ENCODE data around the gene FASN. TPM values are rescaled to one million over a fixed set of nuclear protein-coding genes. Genes with fewer than 3 reads are reported as not detected.

FASN gene
- total and polyA plus RNA-seq, 2 of the 4 experiments (the other 2 are of a cell fraction) = 12.4 to 56.0 TPM

- Histone ChIP-seq H3K9ac (ENCODE audit: low read depth, low read length) (no peak overlapping the region), H2AK5ac (ENCODE audit: low read depth, low read length) (no peak overlapping the region), H4K8ac (ENCODE audit: low read depth in 2 of 2, low read length in 2 of 2) (no peak overlapping the region), H2BK5ac (ENCODE audit: low read depth, low read length, poor library complexity, severe bottlenecking) (no peak overlapping the region), H2AK9ac (replicated peaks; ENCODE audit: low read depth, low read length, poor library complexity) (no peak overlapping the region), H3K36me3 (ENCODE audit: control insufficient read depth, insufficient read depth, low read length) (peaks cover 6% of the 10 kb centered on the region; the same call in 1 of the 2 replicates), H3K18ac (ENCODE audit: low read depth, low read length) (no peak overlapping the region), H3K27me3 (ENCODE audit: control insufficient read depth, insufficient read depth, low read length) (no peaks in the 10 kb centered on the region), H2BK15ac (ENCODE audit: low read depth, low read length) (no peak overlapping the region), H2AFZ (replicated peaks; ENCODE audit: low read length, poor library complexity) (no peak overlapping the region), H2BK120ac (ENCODE audit: low read depth, low read length) (no peak overlapping the region), H3K4me3 (ENCODE audit: insufficient read depth, low read depth, low read length) (no peak overlapping the region), H3K27ac (ENCODE audit: insufficient read depth, low read length) (no peak overlapping the region), H2BK20ac (ENCODE audit: low read depth, low read length) (no peak overlapping the region), H3K4ac (ENCODE audit: low read depth, low read length) (no peak overlapping the region), H3K23ac (ENCODE audit: low read depth, low read length) (no peak overlapping the region), H3K4me1 (ENCODE audit: control insufficient read depth, insufficient read depth, low read length) (peaks cover 8% of the 10 kb centered on the region), H4K91ac (ENCODE audit: insufficient read depth, low read depth, low read length) (no peak overlapping the region), H4K20me1 (ENCODE audit: insufficient read depth, low read length) (no peaks in the 10 kb centered on the region), H3K9me3 (ENCODE audit: control insufficient read depth, insufficient read depth, low read length) (no peaks in the 10 kb centered on the region), H3K9me1 (ENCODE audit: insufficient read depth, low read length) (peaks cover 5% of the 10 kb centered on the region; the same call in 1 of the 2 replicates), H4K5ac (ENCODE audit: low read depth, low read length) (no peak overlapping the region), H3K14ac (replicated peaks; ENCODE audit: low read depth, low read length) (no peak overlapping the region), H3K4me2 (ENCODE audit: low read depth, low read length) (no peak overlapping the region), H3K56ac (ENCODE audit: extremely low read depth, insufficient read depth, low read length) (no peak overlapping the region), H3K79me1 (ENCODE audit: low read depth in 1 of 2, low read length in 2 of 2) (peaks cover 0 to 8% of the 10 kb centered on the region in 2 experiments; a peak in 1 of 4 replicates)
- no peak for TF ChIP-seq USF2 (IDR thresholded peaks at IDR 0.05; ENCODE audit: low read depth, low read length)
- TF ChIP-seq CTCF (conservative IDR thresholded peaks at IDR 0.05; ENCODE audit: low read depth, low read length) = no peak
- no peak for TF ChIP-seq NFE2L2 (IDR thresholded peaks at IDR 0.05; ENCODE audit: low read depth, low read length)
- TF ChIP-seq RAD21 (IDR thresholded peaks at IDR 0.05; ENCODE audit: low read length) = no peak
- no peak for TF ChIP-seq MXI1 (IDR thresholded peaks at IDR 0.05; ENCODE audit: borderline replicate concordance, low read depth, low read length)
- TF ChIP-seq SMC3 (IDR thresholded peaks at IDR 0.05; ENCODE audit: low read depth, low read length) = no peak
- no peak for TF ChIP-seq RFX5 (IDR thresholded peaks at IDR 0.05; ENCODE audit: low read depth, low read length)
- no peak for TF ChIP-seq BHLHE40 (IDR thresholded peaks at IDR 0.05; ENCODE audit: low read depth, low read length)
- no TSS peak for BruUV-seq (replicated peaks)
- dilution Hi-C loops (cut with HindIII; ENCODE audit: low sequenced_read_pairs, unreplicated experiment) = no loop called here
- ChIA-PET CTCF (no interaction called here), POLR2A (ENCODE audit: unreplicated experiment) (interaction anchor here (0.6 kb wide), 1 partner anchor 48 kb away, joined by 13 read pairs; no protein-coding TSS in a partner anchor)
- intact Hi-C loops (cut with micrococcal nuclease) = no loop called here
- in situ Hi-C loops (cut with MboI; ENCODE audit: low sequenced_read_pairs) = no loop called here
- DNase-seq (no peak), ATAC-seq (ENCODE audit: low read depth) (no peak)
- no CpG with 5 or more reads among the region's 4 CpGs for WGBS, 2 experiments (ENCODE audit: extremely low coverage in 2 of 2, insufficient read length in 1 of 2)
Measured at GRCh38 chr17:82124101-82124500, 26.1 kb upstream of the FASN start.
